OCI-LY7 (cell line): ENCODE measurements around the gene NPIPA5. TPM values are rescaled to one million over a fixed set of nuclear protein-coding genes. Genes with fewer than 3 reads are reported as not detected.
"Not testable (repeated sequence)": the region's sequence is repeated elsewhere in the genome, so short reads cannot be mapped to it uniquely, and the experiment has no call there.

Source experiments
- BruUV-seq: library from RNA; stranded (reverse); fragments of 400-500 nt; replicated peaks from 2 replicates; lab custom pipeline; 2021; lab: Mats Ljungman, UMichigan
- CTCF ChIA-PET: fragments of 300-600 bp; sonication (Branson Sonifier 250); formaldehyde crosslinking; loops from one replicate; lab custom pipeline; 2022; ENCODE audit warnings: antibody characterized with exemption; ENCODE audit not compliant: unreplicated experiment; lab: Charles Lee
- POLR2A ChIA-PET: fragments of 300-600 bp; sonication (Branson Sonifier 250); formaldehyde crosslinking; loops from one replicate; lab custom pipeline; 2022; ENCODE audit warnings: antibody characterized with exemption; lab: Charles Lee
- DNase-seq: peaks from one replicate; pipeline ENCODE4 v3.0.0-alpha.2; 2015; ENCODE audit warnings: low spot score
- H2AFZ ChIP-seq: fragments of 200-600 bp; sonication (generic), shearing (Covaris generic); 2 replicates; pipeline ENCODE4 v1.6.1; 2014; ENCODE audit warnings: mild to moderate bottlenecking, antibody characterized with exemption, low read length, moderate library complexity
- H3K27ac ChIP-seq: fragments of 200-600 bp; sonication (generic); 2 replicates; pipeline ENCODE4 v1.5.1; 2014; ENCODE audit warnings: mixed run types, low read depth, mild to moderate bottlenecking, moderate library complexity, low read length, inconsistent platforms; ENCODE audit not compliant: poor library complexity, severe bottlenecking
- H3K36me3 ChIP-seq: fragments of 200-600 bp; sonication (generic); 2 replicates; pipeline ENCODE4 v1.6.1; 2014; ENCODE audit warnings: mild to moderate bottlenecking, antibody characterized with exemption, low read length, moderate library complexity, mixed read lengths; ENCODE audit not compliant: insufficient read depth
- H3K4me1 ChIP-seq: fragments of 200-600 bp; sonication (generic); 2 replicates; pipeline ENCODE4 v1.5.1; 2014; ENCODE audit warnings: mild to moderate bottlenecking, low read length; ENCODE audit not compliant: insufficient read depth, poor library complexity, severe bottlenecking
- H3K4me2 ChIP-seq: fragments of 200-600 bp; sonication (generic); 2 replicates; pipeline ENCODE4 v1.6.1; 2014; ENCODE audit warnings: mild to moderate bottlenecking, low read length
- H3K4me3 ChIP-seq: fragments of 200-600 bp; sonication (generic); 2 replicates; pipeline ENCODE4 v1.5.1; 2014; ENCODE audit warnings: mild to moderate bottlenecking, low read depth, low read length; ENCODE audit not compliant: poor library complexity, severe bottlenecking
- H3K79me2 ChIP-seq: fragments of 200-600 bp; sonication (generic); 2 replicates; pipeline ENCODE4 v1.6.1; 2016; ENCODE audit warnings: low read depth, mild to moderate bottlenecking, low read length, moderate library complexity, mixed read lengths; ENCODE audit not compliant: insufficient read depth
- H3K9me2 ChIP-seq: fragments of 200-600 bp; sonication (generic); 2 replicates; pipeline ENCODE4 v1.6.1; 2016; ENCODE audit warnings: mild to moderate bottlenecking, low read length, mixed read lengths; ENCODE audit not compliant: insufficient read depth
- H3K9me3 ChIP-seq: fragments of 200-600 bp; sonication (generic); 2 replicates; pipeline ENCODE4 v1.6.1; 2014; ENCODE audit warnings: mild to moderate bottlenecking, mixed run types, low read length, mixed read lengths
- H4K20me1 ChIP-seq: fragments of 200-600 bp; sonication (generic); 2 replicates; pipeline ENCODE4 v1.6.1; 2014; ENCODE audit warnings: mild to moderate bottlenecking, antibody characterized with exemption, low read length, moderate library complexity, mixed read lengths; ENCODE audit not compliant: insufficient read depth
- EZH2phosphoT487 ChIP-seq: fragments of 200-600 bp; sonication (generic); IDR thresholded peaks from 2 replicates; pipeline ENCODE4 v1.6.1; 2018; ENCODE audit warnings: low read depth, borderline replicate concordance, mild to moderate bottlenecking, mixed run types, antibody characterized with exemption, low read length, moderate library complexity, mixed read lengths
- intact Hi-C: fragments of 100-400 bp; cut with micrococcal nuclease; formaldehyde crosslinking; loops from one replicate; pipeline ENCODE4 v1.10.0; 2022; ENCODE audit not compliant: unreplicated experiment
- total RNA-seq, 2 experiments: library from RNA; depleted of rRNA in 1 of 2; stranded (reverse); fragments of >200 nt in 1 of 2; shearing (Covaris generic) in 1 of 2; gene quantifications; 2 replicates each; pipeline ENCODE4 v1.2.3, GENCODE V29; 2014 to 2022
- TF ChIP-seq, protein P1 (sequence below): fragments of 200-600 bp; sonication (generic); conservative IDR thresholded peaks from 2 replicates; pipeline ENCODE4 v1.5.1; 2014; ENCODE audit warnings: mild to moderate bottlenecking, antibody characterized with exemption, low read length, moderate library complexity, mixed read lengths

Gene NPIPA5
- total RNA-seq, 2 experiments from 2014 or later = 1.4 TPM; not detected in 1

DNA sequence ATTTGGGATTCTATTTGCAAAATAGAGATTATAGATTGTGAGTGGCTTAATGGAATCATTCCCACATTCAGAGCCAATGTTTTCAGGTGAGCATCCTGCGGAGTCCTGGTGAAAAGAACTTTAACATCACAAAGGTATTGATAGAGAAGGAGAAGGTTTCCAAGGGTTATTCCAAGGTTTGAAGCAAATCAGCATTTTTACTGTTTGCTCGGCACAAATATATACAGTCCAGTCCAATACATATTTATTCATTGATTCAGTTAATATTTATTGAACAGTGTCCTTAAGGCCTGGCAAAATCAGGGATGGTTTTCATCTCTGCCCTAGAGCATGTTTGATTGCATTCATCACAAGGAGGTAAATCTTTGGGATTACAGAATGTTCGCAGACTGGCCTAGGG is 23.9 kb upstream of the NPIPA5 start:
- CTCF ChIA-PET = no interaction called here
- Histone ChIP-seq H3K27ac (no peak overlapping the region), H3K4me2 (no peak overlapping the region), H2AFZ (no peak overlapping the region), H3K79me2 (no peaks in the 10 kb centered on the region), H3K9me2 (no peaks in the 10 kb centered on the region), H3K4me1 (peaks cover 10% of the 10 kb centered on the region), H3K4me3 (no peak overlapping the region), H3K9me3 (no peaks in the 10 kb centered on the region), H4K20me1 (no peaks in the 10 kb centered on the region), H3K36me3 (no peaks in the 10 kb centered on the region)
- no TSS peak for BruUV-seq
- POLR2A ChIA-PET = no interaction called here
- no peak for DNase-seq
- intact Hi-C loops = no loop called here
- TF ChIP-seq, protein P1, sequence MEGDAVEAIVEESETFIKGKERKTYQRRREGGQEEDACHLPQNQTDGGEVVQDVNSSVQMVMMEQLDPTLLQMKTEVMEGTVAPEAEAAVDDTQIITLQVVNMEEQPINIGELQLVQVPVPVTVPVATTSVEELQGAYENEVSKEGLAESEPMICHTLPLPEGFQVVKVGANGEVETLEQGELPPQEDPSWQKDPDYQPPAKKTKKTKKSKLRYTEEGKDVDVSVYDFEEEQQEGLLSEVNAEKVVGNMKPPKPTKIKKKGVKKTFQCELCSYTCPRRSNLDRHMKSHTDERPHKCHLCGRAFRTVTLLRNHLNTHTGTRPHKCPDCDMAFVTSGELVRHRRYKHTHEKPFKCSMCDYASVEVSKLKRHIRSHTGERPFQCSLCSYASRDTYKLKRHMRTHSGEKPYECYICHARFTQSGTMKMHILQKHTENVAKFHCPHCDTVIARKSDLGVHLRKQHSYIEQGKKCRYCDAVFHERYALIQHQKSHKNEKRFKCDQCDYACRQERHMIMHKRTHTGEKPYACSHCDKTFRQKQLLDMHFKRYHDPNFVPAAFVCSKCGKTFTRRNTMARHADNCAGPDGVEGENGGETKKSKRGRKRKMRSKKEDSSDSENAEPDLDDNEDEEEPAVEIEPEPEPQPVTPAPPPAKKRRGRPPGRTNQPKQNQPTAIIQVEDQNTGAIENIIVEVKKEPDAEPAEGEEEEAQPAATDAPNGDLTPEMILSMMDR = no peak
- TF ChIP-seq EZH2phosphoT487 = no peak

DNA sequence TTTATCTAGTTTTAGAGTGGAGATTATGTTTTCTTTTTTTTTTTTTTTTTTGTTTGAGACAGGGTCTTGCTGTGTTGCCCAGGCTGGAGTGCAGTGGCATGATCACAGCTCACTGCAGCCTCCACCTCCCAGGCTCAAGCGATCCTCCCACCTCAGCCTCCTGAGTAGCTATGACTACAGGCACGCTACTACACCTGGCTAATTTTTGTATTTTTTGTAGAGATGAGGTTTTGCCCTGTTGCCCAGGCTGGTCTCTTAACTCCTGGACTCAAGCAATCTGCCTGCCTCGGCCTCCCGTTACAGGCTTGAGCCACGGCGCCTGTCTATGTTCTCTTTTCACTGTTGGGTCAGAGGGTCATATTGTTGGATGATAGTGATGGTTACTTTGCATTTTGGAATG is 22.2 kb upstream of the NPIPA5 start:
- POLR2A ChIA-PET, H3K4me3 ChIP-seq, H3K4me2 ChIP-seq, H3K9me3 ChIP-seq, DNase-seq, H3K79me2 ChIP-seq, H2AFZ ChIP-seq, H4K20me1 ChIP-seq, intact Hi-C loops, CTCF ChIA-PET, H3K9me2 ChIP-seq, H3K27ac ChIP-seq, BruUV-seq, H3K36me3 ChIP-seq: not testable (repeated sequence)
- peaks cover 10% of the 10 kb centered on the region for H3K4me1 ChIP-seq

DNA sequence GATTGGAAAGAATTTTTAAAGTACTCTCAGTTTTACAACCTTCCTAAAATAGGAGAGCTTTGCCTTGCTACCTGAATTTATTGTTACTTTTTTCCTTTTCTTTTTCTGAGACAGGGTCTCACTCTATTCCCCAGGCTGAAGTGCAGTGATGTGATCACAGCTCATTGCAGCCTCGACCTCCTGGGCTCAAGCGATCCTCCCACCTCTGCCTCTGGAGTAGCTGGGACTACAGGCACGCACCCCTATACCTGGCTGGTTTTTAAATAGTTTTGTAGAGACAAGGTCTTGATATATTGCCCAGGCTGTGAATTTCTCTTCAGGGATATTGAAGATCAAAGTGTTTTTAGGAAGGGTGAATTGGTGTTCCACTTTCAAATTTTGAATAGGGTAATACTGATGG is 21.2 kb upstream of the NPIPA5 start:
- TF ChIP-seq, protein P1 = no peak
- TF ChIP-seq EZH2phosphoT487 = no peak
- H3K9me3 ChIP-seq = no peaks in the 10 kb centered on the region
- BruUV-seq = no TSS peak
- peaks cover 10% of the 10 kb centered on the region for H3K4me1 ChIP-seq
- no peak overlapping the region for H3K4me2 ChIP-seq
- H3K79me2 ChIP-seq = no peaks in the 10 kb centered on the region
- H3K27ac ChIP-seq = no peak overlapping the region
- no peaks in the 10 kb centered on the region for H3K36me3 ChIP-seq
- H3K4me3 ChIP-seq = no peak overlapping the region
- intact Hi-C loops = no loop called here
- no peaks in the 10 kb centered on the region for H3K9me2 ChIP-seq
- ChIA-PET POLR2A (no interaction called here), CTCF (no interaction called here)
- no peak for DNase-seq
- no peaks in the 10 kb centered on the region for H4K20me1 ChIP-seq
- H2AFZ ChIP-seq = no peak overlapping the region
